Fibroblast of lung (primary cell): ENCODE results near the gene PTPRZ1.

Experiments
- CTCF ChIP-seq, 2 donors: IDR thresholded peaks in 1 of 2; conservative IDR thresholded peaks in 1 of 2; 1 replicate in 1 of 2; 2 replicates in 1 of 2; pipeline ENCODE4 v1.5.1; 2011 to 2012; ENCODE audit warnings: low read length in 2 of 2, control low read depth in 1 of 2, inconsistent platforms in 1 of 2, low read depth in 1 of 2, mild to moderate bottlenecking in 1 of 2
- EZH2 ChIP-seq: IDR thresholded peaks from 2 replicates; pipeline ENCODE4 v1.5.1; 2012; ENCODE audit warnings: low read length, control low read depth, mild to moderate bottlenecking; ENCODE audit errors: missing control alignments

GRCh38 chr7:122064971-122065370 is 192.0 kb downstream of the PTPRZ1 start:
- TF ChIP-seq CTCF (conservative IDR thresholded peaks at IDR 0.05 in 1 of 2, IDR thresholded peaks at IDR 0.05 in 1 of 2; ENCODE audit: low read depth in 1 of 2, low read length in 2 of 2) (no peak), EZH2 (no peak)
